Measurements from ENCODE around the gene PKD1. TPM values are rescaled to one million over a fixed set of nuclear protein-coding genes. Genes with fewer than 3 reads are reported as not detected.

PKD1 gene
- total RNA-seq, 1 experiment from 2014 or later = 102 TPM

DNA sequence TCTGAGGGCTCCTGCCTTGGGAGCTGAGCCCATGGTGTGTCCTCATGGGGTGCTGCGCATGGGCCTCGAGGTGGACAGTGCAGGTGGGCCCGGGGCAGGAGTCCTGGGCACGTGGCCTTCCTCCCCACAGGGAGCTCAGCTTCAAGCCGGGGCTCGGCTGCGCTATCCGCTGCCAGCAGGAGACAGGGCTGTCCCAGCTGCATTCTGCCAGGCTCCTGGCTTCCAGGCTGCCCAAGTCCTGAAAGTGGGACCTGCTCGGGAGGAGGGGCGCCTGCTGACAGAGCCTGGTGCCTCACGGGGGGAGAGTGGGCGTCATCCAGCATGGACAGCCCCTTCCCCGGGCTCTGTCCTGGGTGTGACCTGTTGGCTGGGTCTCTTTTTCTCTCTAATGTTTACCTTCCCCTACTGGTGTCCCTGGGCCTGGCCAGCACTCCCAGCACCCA lies 27.0 kb upstream of the PKD1 start:
- POLR2A ChIA-PET = no interaction called here
- Mint-ChIP-seq H3K4me3 (no peak overlapping the region), H3K9me3 (no peaks in the 10 kb centered on the region), H3K4me1 (peaks cover 11% of the 10 kb centered on the region), H3K36me3 (peaks cover 13% of the 10 kb centered on the region), H3K27ac (no peak overlapping the region), H3K27me3 (ENCODE audit: low read depth) (no peaks in the 10 kb centered on the region)
- TF ChIP-seq ZNF423 (CRISPR knock-in tag; IDR thresholded peaks at IDR 0.05) (no peak), ZNF317 (CRISPR knock-in tag; IDR thresholded peaks at IDR 0.05; ENCODE audit: borderline replicate concordance, low read depth) (no peak), NFYB (CRISPR knock-in tag; conservative IDR thresholded peaks at IDR 0.05; ENCODE audit: low read depth) (no peak), SMAD4 (CRISPR knock-in tag; IDR thresholded peaks at IDR 0.05) (no peak), TCF7 (CRISPR knock-in tag; IDR thresholded peaks at IDR 0.05; ENCODE audit: low read depth) (no peak), NFATC4 (CRISPR knock-in tag; IDR thresholded peaks at IDR 0.05) (no peak), GABPB1 (CRISPR knock-in tag; IDR thresholded peaks at IDR 0.05) (no peak), ELF4 (CRISPR knock-in tag; IDR thresholded peaks at IDR 0.05; ENCODE audit: low read depth) (no peak)
- TF ChIP-seq, protein P1, sequence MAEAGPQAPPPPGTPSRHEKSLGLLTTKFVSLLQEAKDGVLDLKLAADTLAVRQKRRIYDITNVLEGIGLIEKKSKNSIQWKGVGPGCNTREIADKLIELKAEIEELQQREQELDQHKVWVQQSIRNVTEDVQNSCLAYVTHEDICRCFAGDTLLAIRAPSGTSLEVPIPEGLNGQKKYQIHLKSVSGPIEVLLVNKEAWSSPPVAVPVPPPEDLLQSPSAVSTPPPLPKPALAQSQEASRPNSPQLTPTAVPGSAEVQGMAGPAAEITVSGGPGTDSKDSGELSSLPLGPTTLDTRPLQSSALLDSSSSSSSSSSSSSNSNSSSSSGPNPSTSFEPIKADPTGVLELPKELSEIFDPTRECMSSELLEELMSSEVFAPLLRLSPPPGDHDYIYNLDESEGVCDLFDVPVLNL (CRISPR knock-in tag; IDR thresholded peaks at IDR 0.05; ENCODE audit: borderline replicate concordance, low read depth) = no peak
- TF ChIP-seq, protein P2, sequence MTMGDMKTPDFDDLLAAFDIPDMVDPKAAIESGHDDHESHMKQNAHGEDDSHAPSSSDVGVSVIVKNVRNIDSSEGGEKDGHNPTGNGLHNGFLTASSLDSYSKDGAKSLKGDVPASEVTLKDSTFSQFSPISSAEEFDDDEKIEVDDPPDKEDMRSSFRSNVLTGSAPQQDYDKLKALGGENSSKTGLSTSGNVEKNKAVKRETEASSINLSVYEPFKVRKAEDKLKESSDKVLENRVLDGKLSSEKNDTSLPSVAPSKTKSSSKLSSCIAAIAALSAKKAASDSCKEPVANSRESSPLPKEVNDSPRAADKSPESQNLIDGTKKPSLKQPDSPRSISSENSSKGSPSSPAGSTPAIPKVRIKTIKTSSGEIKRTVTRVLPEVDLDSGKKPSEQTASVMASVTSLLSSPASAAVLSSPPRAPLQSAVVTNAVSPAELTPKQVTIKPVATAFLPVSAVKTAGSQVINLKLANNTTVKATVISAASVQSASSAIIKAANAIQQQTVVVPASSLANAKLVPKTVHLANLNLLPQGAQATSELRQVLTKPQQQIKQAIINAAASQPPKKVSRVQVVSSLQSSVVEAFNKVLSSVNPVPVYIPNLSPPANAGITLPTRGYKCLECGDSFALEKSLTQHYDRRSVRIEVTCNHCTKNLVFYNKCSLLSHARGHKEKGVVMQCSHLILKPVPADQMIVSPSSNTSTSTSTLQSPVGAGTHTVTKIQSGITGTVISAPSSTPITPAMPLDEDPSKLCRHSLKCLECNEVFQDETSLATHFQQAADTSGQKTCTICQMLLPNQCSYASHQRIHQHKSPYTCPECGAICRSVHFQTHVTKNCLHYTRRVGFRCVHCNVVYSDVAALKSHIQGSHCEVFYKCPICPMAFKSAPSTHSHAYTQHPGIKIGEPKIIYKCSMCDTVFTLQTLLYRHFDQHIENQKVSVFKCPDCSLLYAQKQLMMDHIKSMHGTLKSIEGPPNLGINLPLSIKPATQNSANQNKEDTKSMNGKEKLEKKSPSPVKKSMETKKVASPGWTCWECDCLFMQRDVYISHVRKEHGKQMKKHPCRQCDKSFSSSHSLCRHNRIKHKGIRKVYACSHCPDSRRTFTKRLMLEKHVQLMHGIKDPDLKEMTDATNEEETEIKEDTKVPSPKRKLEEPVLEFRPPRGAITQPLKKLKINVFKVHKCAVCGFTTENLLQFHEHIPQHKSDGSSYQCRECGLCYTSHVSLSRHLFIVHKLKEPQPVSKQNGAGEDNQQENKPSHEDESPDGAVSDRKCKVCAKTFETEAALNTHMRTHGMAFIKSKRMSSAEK (CRISPR knock-in tag; IDR thresholded peaks at IDR 0.05; ENCODE audit: borderline replicate concordance) = no peak
- TF ChIP-seq, protein P3, sequence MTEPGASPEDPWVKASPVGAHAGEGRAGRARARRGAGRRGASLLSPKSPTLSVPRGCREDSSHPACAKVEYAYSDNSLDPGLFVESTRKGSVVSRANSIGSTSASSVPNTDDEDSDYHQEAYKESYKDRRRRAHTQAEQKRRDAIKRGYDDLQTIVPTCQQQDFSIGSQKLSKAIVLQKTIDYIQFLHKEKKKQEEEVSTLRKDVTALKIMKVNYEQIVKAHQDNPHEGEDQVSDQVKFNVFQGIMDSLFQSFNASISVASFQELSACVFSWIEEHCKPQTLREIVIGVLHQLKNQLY (CRISPR knock-in tag; IDR thresholded peaks at IDR 0.05) = no peak
- TF ChIP-seq, protein P4, sequence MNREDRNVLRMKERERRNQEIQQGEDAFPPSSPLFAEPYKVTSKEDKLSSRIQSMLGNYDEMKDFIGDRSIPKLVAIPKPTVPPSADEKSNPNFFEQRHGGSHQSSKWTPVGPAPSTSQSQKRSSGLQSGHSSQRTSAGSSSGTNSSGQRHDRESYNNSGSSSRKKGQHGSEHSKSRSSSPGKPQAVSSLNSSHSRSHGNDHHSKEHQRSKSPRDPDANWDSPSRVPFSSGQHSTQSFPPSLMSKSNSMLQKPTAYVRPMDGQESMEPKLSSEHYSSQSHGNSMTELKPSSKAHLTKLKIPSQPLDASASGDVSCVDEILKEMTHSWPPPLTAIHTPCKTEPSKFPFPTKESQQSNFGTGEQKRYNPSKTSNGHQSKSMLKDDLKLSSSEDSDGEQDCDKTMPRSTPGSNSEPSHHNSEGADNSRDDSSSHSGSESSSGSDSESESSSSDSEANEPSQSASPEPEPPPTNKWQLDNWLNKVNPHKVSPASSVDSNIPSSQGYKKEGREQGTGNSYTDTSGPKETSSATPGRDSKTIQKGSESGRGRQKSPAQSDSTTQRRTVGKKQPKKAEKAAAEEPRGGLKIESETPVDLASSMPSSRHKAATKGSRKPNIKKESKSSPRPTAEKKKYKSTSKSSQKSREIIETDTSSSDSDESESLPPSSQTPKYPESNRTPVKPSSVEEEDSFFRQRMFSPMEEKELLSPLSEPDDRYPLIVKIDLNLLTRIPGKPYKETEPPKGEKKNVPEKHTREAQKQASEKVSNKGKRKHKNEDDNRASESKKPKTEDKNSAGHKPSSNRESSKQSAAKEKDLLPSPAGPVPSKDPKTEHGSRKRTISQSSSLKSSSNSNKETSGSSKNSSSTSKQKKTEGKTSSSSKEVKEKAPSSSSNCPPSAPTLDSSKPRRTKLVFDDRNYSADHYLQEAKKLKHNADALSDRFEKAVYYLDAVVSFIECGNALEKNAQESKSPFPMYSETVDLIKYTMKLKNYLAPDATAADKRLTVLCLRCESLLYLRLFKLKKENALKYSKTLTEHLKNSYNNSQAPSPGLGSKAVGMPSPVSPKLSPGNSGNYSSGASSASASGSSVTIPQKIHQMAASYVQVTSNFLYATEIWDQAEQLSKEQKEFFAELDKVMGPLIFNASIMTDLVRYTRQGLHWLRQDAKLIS (CRISPR knock-in tag; IDR thresholded peaks at IDR 0.05; ENCODE audit: borderline replicate concordance) = no peak
- TF ChIP-seq, protein P5, sequence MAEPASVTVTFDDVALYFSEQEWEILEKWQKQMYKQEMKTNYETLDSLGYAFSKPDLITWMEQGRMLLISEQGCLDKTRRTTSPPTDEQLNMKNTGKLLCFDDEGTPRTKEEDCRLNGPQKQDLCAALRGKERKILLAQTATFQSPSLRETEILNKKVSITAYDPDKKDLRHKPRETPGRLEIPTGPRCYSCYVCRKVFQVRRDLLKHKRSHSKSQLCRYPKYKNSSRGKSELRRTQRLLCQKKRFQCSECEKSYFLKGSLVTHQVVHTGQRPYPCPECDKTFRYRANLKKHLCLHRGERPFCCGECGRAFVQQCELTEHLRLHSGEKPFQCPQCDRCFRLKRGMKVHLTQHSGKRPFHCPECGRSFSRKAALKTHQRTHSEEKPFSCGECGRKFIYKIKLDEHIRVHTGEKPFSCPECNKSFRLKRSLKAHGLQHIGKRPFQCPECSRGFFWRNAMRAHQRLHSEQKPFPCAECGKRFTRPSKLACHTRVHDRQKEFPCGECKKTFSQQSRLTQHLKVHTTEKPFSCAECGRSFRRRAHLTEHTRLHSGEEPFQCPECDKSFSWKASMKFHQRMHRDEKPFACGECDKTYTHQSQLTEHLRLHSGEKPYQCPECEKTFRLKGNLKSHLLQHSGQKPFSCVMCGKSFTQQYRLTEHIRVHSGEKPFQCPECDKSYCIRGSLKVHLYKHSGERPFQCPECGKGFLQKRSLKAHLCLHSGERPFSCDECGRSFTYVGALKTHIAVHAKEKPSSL (CRISPR knock-in tag; conservative IDR thresholded peaks at IDR 0.05) = no peak
- DNase-seq (ENCODE audit: low spot score) (no peak), ATAC-seq (no peak)
- CTCF ChIA-PET = no interaction called here
